GM12878 (cell line): ENCODE data around the gene NONO. TPM values are rescaled to one million over a fixed set of nuclear protein-coding genes. Genes with fewer than 3 reads are reported as not detected.

ENCODE experiments used
- ASH2L ChIP-seq: fragments of 300-600, 200-600 bp; sonication (generic); IDR thresholded peaks from 2 replicates; pipeline ENCODE4 v1.6.1; 2017; ENCODE audit warnings: low read depth, mild to moderate bottlenecking, borderline replicate concordance
- ATF2 ChIP-seq: IDR thresholded peaks from 2 replicates; pipeline ENCODE4 v1.6.1; 2012; ENCODE audit warnings: low read length, inconsistent platforms
- BCL11A ChIP-seq: IDR thresholded peaks from 2 replicates; pipeline ENCODE4 v1.6.1; 2011; ENCODE audit warnings: low read depth, low read length
- CHD4 ChIP-seq: fragments of 200-600 bp; sonication (generic); IDR thresholded peaks from 2 replicates; pipeline ENCODE4 v1.6.1; 2016; ENCODE audit warnings: mild to moderate bottlenecking
- E2F8 ChIP-seq: fragments of 450-650 bp; IDR thresholded peaks from 2 replicates; pipeline ENCODE4 v1.6.1; 2018; ENCODE audit warnings: mild to moderate bottlenecking, low read depth, moderate library complexity; ENCODE audit not compliant: partially characterized antibody
- ELK1 ChIP-seq: IDR thresholded peaks from 2 replicates; pipeline ENCODE4 v1.6.1; 2012; ENCODE audit warnings: low read depth, low read length, improper control_type of control experiment
- IRF3 ChIP-seq: fragments of 450-650 bp; IDR thresholded peaks from 2 replicates; pipeline ENCODE4 v1.6.1; 2014; ENCODE audit warnings: mild to moderate bottlenecking
- KLF5 ChIP-seq: fragments of 450-650 bp; IDR thresholded peaks from 2 replicates; pipeline ENCODE4 v1.6.1; 2014; ENCODE audit warnings: mild to moderate bottlenecking; ENCODE audit not compliant: partially characterized antibody
- PKNOX1 ChIP-seq: fragments of 450-650 bp; IDR thresholded peaks from 2 replicates; pipeline ENCODE4 v1.6.1; 2016; ENCODE audit warnings: mild to moderate bottlenecking
- POLR2A ChIP-seq: IDR thresholded peaks from 2 replicates; pipeline ENCODE4 v1.6.1; 2011; ENCODE audit warnings: low read depth, mild to moderate bottlenecking, low read length
- SKIL ChIP-seq: fragments of 450-650 bp; IDR thresholded peaks from 2 replicates; pipeline ENCODE4 v1.6.1; 2017; ENCODE audit warnings: mild to moderate bottlenecking, low read depth, inconsistent platforms; ENCODE audit not compliant: poor library complexity, severe bottlenecking
- SMAD5 ChIP-seq: IDR thresholded peaks from 2 replicates; pipeline ENCODE4 v1.6.1; 2016; ENCODE audit warnings: antibody characterized with exemption, low read depth
- YBX1 ChIP-seq: fragments of 450-650 bp; IDR thresholded peaks from 2 replicates; pipeline ENCODE4 v1.6.1; 2016; ENCODE audit warnings: antibody characterized with exemption
- ZNF592 ChIP-seq: fragments of 450-650 bp; IDR thresholded peaks from 2 replicates; pipeline ENCODE4 v1.6.1; 2017; ENCODE audit warnings: mild to moderate bottlenecking, moderate library complexity
- polyA plus RNA-seq, 11 experiments: library from polyadenylated mRNA; depleted of rRNA in 4 of 11; unstranded in 6 of 11; stranded (reverse) in 5 of 11; fragments of >200 nt; fragmentation: Nextera tagmentation in 4 of 11; fragmentation: Illumina TruSeq in 1 of 11; extraction: Ambion mirVana in 4 of 11; extraction: Trizol in 1 of 11; gene quantifications; 1 replicate in 1 of 11; 2 replicates in 10 of 11; pipeline versions ENCODE4 v1.2.1 to v1.2.3, GENCODE V29; 2011 to 2016; ENCODE audit warnings: inconsistent platforms in 2 of 11, missing spikeins in 2 of 11, low read depth in 1 of 11
- total RNA-seq, 4 experiments: library from RNA; depleted of rRNA in 3 of 4; stranded (reverse); fragments of >200 nt in 3 of 4; fragmentation: Illumina TruSeq in 1 of 4; extraction: Trizol in 1 of 4; gene quantifications; 2 replicates each; pipeline versions ENCODE4 v1.2.1 to v1.2.3, GENCODE V29; 2013 to 2021

NONO gene
- total and polyA plus RNA-seq, 10 of the 15 experiments (the other 5 are each of a cell fraction or from before 2014, with no cell fraction given) = 206 to 505 (median 373) TPM

GRCh38 chrX:71283403-71284143, at the start of gene NONO (continued):
- TF ChIP-seq ATF2 (no peak), IRF3 (0 out of 2 replicates have a peak, but pooled peaks have one; percentile 37), KLF5 (no peak), SKIL (no peak), POLR2A (peak; percentile 88), ELK1 (no peak), PKNOX1 (peak; percentile 98), YBX1 (no peak), E2F8 (no peak), ASH2L (no peak), ZNF592 (no peak), SMAD5 (peak; percentile 90), CHD4 (no peak), BCL11A (no peak)
